ENCODE measurements around the gene CPED1.

CPED1 gene

GRCh38 chr7:121278120-121279021 is 289.9 kb downstream of the CPED1 start:
- ATAC-seq, result peak; percentile 89
- TF ChIP-seq ISL1 (CRISPR knock-in tag; IDR thresholded peaks at IDR 0.05), result peak; percentile 33; the same call in 1 of the 2 replicates
- TF ChIP-seq ZC3H10 (CRISPR knock-in tag; IDR thresholded peaks at IDR 0.05), result peak; percentile 56; the same call in 1 of the 2 replicates
- peak; percentile 7; the same call in 1 of the 2 replicates for TF ChIP-seq TOX (CRISPR knock-in tag; IDR thresholded peaks at IDR 0.05; ENCODE audit: borderline replicate concordance)
- no peak for TF ChIP-seq ZFP3 (CRISPR knock-in tag; IDR thresholded peaks at IDR 0.05)

GRCh38 chr7:121279060-121279620 is 290.6 kb downstream of the CPED1 start:
- TF ChIP-seq, protein P1, sequence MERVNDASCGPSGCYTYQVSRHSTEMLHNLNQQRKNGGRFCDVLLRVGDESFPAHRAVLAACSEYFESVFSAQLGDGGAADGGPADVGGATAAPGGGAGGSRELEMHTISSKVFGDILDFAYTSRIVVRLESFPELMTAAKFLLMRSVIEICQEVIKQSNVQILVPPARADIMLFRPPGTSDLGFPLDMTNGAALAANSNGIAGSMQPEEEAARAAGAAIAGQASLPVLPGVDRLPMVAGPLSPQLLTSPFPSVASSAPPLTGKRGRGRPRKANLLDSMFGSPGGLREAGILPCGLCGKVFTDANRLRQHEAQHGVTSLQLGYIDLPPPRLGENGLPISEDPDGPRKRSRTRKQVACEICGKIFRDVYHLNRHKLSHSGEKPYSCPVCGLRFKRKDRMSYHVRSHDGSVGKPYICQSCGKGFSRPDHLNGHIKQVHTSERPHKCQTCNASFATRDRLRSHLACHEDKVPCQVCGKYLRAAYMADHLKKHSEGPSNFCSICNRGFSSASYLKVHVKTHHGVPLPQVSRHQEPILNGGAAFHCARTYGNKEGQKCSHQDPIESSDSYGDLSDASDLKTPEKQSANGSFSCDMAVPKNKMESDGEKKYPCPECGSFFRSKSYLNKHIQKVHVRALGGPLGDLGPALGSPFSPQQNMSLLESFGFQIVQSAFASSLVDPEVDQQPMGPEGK (CRISPR knock-in tag; IDR thresholded peaks at IDR 0.05; ENCODE audit: borderline replicate concordance), result no peak
- no peak for TF ChIP-seq ESRRG (CRISPR knock-in tag; IDR thresholded peaks at IDR 0.05)
- TF ChIP-seq RARB (CRISPR knock-in tag; IDR thresholded peaks at IDR 0.05), result no peak
- no peak for TF ChIP-seq CSDC2 (CRISPR knock-in tag; IDR thresholded peaks at IDR 0.05)
- ATAC-seq, result peak; percentile 17; the same call in 1 of the 3 replicates

DNA sequence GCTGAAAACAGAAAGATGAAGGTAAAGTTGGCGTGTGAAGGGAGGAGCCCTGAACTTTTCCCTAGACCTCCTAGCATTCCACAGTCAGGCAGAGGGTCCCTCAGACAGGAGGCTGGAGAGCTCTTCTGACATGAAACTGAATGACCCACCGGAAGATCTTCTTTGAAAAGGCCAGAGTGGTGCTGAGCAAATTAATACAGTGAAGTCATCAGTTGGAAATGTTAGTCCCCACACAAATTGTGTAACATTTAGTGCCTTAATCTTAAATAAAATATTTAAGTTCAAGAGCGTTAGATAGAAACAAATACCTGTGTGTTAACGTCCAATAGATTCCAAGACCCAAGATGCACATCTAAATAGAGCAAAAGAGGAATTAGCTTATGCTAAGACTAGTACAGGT is 291.3 kb downstream of the CPED1 start:
- ATAC-seq, result no peak
- TF ChIP-seq RARB (CRISPR knock-in tag; IDR thresholded peaks at IDR 0.05) (no peak), OSR1 (CRISPR knock-in tag; IDR thresholded peaks at IDR 0.05) (no peak), ZNF565 (CRISPR knock-in tag; conservative IDR thresholded peaks at IDR 0.05; ENCODE audit: low read depth) (no peak), CSRNP3 (CRISPR knock-in tag; IDR thresholded peaks at IDR 0.05) (no peak), ZFP30 (CRISPR knock-in tag; IDR thresholded peaks at IDR 0.05) (no peak), ESRRG (CRISPR knock-in tag; IDR thresholded peaks at IDR 0.05) (no peak), TOX (CRISPR knock-in tag; IDR thresholded peaks at IDR 0.05; ENCODE audit: borderline replicate concordance) (no peak), BACH2 (CRISPR knock-in tag; IDR thresholded peaks at IDR 0.05; ENCODE audit: borderline replicate concordance) (no peak), GLIS3 (CRISPR knock-in tag; IDR thresholded peaks at IDR 0.05) (no peak), ZNF8 (CRISPR knock-in tag; IDR thresholded peaks at IDR 0.05) (no peak), CSDC2 (CRISPR knock-in tag; IDR thresholded peaks at IDR 0.05) (no peak), TCF4 (CRISPR knock-in tag; IDR thresholded peaks at IDR 0.05; ENCODE audit: borderline replicate concordance) (no peak), ZC3H10 (CRISPR knock-in tag; IDR thresholded peaks at IDR 0.05) (no peak)
- TF ChIP-seq, protein P2, sequence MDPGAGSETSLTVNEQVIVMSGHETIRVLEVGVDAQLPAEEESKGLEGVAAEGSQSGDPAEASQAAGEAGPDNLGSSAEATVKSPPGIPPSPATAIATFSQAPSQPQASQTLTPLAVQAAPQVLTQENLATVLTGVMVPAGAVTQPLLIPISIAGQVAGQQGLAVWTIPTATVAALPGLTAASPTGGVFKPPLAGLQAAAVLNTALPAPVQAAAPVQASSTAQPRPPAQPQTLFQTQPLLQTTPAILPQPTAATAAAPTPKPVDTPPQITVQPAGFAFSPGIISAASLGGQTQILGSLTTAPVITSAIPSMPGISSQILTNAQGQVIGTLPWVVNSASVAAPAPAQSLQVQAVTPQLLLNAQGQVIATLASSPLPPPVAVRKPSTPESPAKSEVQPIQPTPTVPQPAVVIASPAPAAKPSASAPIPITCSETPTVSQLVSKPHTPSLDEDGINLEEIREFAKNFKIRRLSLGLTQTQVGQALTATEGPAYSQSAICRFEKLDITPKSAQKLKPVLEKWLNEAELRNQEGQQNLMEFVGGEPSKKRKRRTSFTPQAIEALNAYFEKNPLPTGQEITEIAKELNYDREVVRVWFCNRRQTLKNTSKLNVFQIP (CRISPR knock-in tag; IDR thresholded peaks at IDR 0.05; ENCODE audit: borderline replicate concordance, low read depth), result no peak

- ATAC-seq, result no peak
- no peak for TF ChIP-seq ZNF70 (CRISPR knock-in tag; IDR thresholded peaks at IDR 0.05)
- TF ChIP-seq TSHZ2 (CRISPR knock-in tag; IDR thresholded peaks at IDR 0.05), result no peak
- no peak for TF ChIP-seq BACH2 (CRISPR knock-in tag; IDR thresholded peaks at IDR 0.05; ENCODE audit: borderline replicate concordance)
- TF ChIP-seq RARB (CRISPR knock-in tag; IDR thresholded peaks at IDR 0.05), result no peak
- TF ChIP-seq ARNTL (CRISPR knock-in tag; IDR thresholded peaks at IDR 0.05; ENCODE audit: borderline replicate concordance, low read depth), result no peak
- TF ChIP-seq PPARA (CRISPR knock-in tag; IDR thresholded peaks at IDR 0.05; ENCODE audit: borderline replicate concordance), result no peak
- TF ChIP-seq ESRRG (CRISPR knock-in tag; IDR thresholded peaks at IDR 0.05), result no peak
- TF ChIP-seq ISL1 (CRISPR knock-in tag; IDR thresholded peaks at IDR 0.05), result no peak
- TF ChIP-seq CSRNP3 (CRISPR knock-in tag; IDR thresholded peaks at IDR 0.05), result no peak
- TF ChIP-seq ZFP3 (CRISPR knock-in tag; IDR thresholded peaks at IDR 0.05), result no peak
- TF ChIP-seq, protein P2 (CRISPR knock-in tag; IDR thresholded peaks at IDR 0.05; ENCODE audit: borderline replicate concordance, low read depth), result no peak
- TF ChIP-seq TCF4 (CRISPR knock-in tag; IDR thresholded peaks at IDR 0.05; ENCODE audit: borderline replicate concordance), result no peak
- TF ChIP-seq ZNF565 (CRISPR knock-in tag; conservative IDR thresholded peaks at IDR 0.05; ENCODE audit: low read depth), result no peak
- no peak for TF ChIP-seq ZNF8 (CRISPR knock-in tag; IDR thresholded peaks at IDR 0.05)
Measured at GRCh38 chr7:121280656-121281055, 292.1 kb downstream of the CPED1 start.

Data from SK-N-SH treated with all-trans-retinoic acid at 6 μM for 48 hours (cell line).